Kidney capillary endothelial cell (primary cell): ENCODE results near the gene PKD2L1.
"Not testable (repeated sequence)": the region's sequence is repeated elsewhere in the genome, so short reads cannot be mapped to it uniquely, and the experiment has no call there.

Experiments
- DNase-seq: peaks from one replicate; pipeline ENCODE4 v3.0.0-alpha.2; 2018; ENCODE audit warnings: low spot score

PKD2L1 gene

DNA sequence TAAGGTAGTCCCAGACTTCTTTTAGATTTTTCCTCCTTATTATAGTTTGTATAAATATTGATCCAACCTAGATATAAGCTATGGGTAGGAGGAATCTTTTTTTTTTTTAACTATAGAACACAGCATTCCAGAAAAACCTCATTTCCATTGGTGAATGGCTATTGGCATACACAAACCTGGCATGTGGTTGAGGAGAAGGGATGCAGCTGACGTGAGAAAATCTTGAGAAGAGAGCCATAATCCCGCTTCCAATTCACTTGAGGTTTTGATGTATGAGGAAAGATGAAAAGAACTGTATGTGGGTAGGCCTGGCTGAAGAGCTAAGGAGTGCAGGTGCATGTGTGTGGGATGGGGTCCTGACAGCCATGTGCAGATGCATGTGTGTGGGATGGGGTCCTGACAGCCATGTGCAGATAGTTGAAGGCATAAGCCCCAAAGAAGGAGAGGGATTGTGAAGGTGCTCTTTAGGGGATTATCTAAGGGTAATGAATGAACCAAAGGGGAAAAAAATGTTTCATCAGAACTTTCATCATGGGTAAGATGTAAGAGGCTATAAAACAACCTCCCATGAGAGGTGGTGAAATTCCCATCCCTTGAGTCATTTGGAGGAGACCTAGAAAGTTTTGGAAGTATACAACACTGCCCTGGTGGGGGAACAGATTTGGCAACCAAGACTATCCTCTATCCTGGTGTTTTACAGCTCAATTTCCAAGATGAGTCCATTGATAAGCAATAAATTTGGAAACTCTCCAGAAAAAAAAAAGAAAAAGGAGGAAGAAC, 3.8 kb upstream of the PKD2L1 start:
- no peak for DNase-seq

DNA sequence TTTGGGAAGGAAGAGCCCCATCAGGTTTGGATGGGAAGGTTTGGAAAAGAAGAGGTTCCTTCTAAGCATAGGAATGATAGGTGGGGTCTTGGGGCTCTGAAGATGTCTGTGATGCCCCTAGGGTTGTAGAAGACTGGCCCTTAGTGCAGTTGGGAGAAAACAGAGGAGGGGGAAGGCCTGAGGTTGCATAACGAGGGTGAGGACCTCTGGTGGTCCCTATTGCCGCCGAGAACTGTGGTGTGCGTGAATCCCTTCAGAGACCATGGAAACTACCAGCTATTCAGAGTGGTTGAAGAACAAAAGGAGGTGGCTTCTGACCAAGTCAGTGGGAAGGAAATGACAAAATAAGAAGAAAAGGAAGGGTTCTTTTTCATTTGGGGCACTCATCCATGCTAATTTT, 3.1 kb upstream of the PKD2L1 start:
- DNase-seq, result no peak

DNA sequence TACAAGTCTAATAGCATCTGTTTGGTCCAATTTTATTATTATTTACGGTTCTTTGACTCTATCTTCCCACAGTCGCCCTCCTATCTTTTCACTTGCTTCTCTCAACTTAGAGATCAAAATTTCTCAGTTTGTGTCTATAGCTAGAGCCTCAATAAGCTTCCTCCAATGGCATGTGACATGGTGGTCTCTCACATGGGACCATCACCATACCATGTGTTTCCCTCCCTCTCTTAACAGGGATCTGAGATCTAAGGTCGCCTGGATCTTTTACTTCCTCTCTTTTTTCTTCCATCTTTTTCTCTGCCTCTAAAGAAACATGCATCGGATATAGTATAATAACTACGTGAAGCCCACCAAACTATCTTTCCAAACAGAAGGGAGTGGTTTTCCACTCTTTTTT, 1.8 kb downstream of the PKD2L1 start:
- no peak for DNase-seq

DNA sequence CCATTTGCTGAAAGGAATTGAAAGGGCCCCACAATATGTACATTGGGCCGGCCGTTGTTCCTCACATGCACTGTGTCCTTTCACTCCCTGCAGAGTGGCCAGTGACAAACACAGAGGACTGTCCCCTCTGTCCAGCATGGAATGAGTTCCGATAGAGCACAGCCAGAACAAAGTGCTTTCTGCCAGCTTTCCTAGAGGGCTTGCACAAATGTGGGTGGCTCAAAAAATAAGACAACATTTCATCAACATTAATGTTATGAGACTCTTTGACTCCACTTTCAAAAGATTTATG, 2.4 kb downstream of the PKD2L1 start:
- DNase-seq, result no peak

DNA sequence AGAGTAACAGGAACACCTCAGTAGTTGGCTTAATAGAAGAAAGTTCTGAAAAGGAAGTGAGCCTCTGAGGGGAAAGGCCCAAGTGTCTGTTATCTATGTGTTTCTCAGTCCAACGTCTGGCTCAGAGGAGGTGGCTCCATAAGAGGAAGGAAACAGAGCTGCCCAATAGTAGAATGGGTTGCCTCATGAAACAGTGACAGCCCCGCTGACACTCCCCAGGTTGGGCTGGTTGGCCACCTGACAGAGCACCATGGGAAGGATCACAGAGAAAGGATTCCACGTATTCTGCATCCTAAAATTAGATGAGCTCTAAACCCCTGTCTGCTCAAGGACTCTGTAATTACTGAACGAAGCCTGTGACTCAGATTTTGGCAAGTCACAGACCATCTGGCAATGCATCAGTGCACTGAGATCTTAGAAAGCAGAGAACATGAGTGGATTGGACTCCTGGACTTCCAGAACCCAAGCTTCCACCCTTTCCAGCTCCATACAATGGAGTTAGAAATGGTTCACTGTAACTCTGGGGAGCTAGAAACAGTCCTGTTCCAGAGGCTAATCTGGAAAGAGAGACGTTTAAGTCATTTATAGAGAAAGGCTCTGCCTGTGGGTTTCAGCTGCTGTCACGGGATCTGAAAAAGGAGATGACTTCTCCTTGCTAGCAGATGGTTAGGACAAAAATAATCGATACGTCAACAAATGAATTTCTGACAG, 2.9 kb downstream of the PKD2L1 start:
- no peak for DNase-seq

DNA sequence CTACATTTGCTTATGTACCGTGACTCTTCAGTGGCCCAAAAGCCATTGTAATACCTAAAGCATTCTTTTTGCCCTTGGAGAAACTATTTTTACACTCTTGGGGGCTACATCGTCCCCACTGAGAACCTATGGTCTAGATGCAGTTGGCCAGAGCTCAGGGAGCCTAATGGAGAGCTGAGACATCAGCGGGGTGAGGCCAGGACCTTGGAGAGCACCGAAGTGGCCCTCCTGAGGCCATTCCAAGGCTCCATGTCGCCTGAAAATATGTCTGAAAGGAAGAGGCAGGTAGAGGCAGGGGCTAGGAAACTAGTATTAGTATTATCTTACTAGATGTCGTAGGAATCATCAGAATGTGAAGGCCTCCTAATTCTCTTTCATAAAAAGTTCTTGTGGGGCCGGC, 4.9 kb downstream of the PKD2L1 start:
- no peak for DNase-seq

DNA sequence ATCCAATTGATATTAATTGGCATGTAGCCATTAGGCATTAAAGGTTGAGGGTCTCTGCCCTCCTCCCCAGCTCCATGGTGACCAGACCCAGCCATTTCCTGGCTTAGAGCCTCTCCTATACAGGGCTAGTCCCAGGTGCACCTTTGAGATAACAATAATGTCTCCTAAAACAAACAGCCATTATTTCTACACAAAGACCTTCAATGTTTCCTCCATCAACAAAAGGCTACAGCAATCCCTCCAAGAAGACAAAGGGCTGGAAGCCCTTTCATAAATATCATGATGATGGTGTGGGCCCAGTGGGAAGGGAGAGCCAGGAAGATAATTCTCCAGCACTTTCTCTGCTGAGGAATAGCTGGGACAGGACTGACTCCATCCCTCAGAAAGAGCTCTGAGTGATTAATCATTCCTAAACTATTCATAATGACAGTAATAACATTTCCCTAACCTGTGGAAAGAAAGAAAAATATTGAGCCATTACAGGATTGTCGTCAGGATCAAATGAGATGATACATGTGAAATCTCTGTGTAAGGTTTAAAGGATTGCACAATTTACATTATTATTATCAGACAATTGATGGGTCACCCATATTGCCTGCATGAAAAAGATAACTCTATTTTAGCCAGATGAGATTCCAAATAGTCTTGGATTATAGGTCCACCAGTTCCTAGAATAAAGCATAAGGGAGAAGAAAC, 10.2 kb downstream of the PKD2L1 start:
- no peak for DNase-seq

DNA sequence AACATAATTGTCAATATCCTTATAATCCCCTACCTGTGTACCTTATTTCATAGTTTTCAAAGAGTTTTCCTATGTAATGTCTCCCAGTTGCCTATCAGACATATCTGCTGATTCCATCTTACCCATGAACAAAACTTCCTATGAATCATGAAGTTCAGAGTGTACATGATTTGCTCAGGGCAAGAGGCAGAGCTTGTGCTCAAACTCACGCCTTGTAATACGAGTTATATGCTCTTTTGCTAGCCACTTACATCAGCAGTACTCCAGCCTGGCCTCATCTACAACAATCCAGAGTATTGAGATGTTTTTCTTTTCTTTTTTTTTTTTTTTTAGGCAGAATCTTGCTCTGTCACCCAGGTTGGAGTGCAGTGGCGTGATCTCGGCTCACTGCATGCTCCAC, 11.8 kb downstream of the PKD2L1 start:
- DNase-seq, result no peak

DNA sequence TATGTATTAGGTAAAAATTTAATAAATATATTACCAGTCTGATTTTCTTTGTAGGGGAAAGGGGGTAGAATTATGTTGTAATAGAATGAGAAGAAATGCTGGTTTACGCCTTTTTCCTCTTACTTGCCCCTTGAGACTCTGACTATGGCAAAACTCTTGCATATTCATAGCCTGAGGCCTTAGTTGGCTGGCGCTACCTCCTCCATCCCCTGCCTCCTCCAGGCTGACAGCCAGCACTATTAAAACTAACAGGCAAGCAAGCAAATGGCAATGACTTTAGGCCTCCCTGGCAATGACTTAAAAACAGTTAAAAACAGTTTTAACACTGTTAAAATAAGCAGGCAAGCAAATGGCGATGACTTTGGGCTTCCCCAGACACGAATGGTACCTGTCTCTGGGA, 14.4 kb downstream of the PKD2L1 start:
- no peak for DNase-seq

DNA sequence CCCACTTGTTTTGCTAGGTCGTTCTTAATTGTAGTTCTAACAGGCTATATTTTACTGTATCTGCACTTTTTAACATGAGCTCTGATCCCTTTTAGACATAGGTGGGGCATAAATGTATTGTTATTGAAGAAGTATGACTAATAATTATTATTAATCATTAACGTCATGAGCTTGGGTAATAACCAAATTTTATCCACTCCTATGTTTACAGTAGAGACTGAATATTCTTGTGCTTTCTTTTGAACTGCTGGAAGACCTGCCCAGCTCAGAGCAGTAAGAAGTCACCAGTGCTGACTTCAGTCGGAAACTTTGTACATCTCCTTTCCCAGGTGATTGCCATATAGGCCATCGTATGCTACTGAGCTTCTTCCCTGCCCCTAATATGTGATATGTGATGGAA, 18.7 kb downstream of the PKD2L1 start:
- DNase-seq, result no peak

DNA sequence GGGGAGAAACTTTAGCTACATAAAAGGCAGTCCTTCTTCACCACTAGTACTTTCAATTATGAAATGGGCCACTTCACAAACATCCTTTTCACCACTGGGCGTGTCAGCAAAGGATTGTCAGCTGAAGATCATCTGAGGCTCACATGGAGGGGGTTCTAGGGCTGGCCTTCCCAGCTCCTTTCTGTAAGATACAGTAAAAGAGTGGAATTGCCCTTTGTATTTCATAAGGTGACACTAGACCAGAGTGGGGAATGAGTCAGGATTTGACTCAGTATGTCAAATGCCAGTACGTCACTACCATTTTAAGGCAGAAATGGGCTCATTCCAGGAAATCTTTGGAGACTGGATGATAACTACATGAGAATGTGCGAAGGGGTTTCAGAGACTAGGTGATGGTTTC, 22.3 kb downstream of the PKD2L1 start:
- no peak for DNase-seq

DNA sequence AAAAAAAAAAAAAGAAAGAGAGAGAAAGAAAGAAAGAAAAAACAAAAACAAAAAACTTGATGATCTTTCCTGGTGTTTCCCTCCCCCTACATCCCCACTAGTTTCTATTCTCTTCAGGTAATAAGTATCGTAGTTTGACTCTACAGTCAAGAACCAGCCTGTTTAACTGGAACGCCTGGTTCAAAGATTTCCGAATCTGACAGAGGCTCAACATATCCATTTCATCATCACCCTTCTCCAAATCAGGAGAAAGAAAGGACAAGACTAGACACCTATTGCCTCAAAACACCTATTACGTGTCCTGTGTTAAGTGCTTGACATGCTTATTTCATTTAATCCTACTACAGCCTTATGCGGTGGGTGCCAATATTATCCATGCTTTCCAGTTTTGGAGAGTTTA, 23.2 kb downstream of the PKD2L1 start:
- DNase-seq, result no peak

DNA sequence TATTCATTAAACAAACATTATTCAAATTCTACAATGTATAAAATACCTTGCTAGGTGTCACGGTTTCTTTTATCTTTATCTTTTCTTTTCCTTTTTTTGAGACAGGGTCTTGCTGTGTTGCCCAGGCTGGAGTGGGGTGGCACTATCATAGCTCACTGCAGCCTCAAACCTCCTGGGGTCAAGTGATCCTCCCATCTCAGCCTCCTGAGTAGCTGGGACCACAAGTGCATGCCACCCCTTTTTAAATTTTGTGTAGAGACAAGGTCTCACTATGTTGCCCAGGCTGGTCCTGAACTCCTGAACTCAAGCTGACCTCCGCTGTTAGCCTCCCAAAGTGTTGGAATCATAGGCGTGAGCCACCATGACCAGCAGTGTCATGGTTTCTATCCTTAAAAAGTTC, 25.6 kb downstream of the PKD2L1 start:
- no peak for DNase-seq

DNA sequence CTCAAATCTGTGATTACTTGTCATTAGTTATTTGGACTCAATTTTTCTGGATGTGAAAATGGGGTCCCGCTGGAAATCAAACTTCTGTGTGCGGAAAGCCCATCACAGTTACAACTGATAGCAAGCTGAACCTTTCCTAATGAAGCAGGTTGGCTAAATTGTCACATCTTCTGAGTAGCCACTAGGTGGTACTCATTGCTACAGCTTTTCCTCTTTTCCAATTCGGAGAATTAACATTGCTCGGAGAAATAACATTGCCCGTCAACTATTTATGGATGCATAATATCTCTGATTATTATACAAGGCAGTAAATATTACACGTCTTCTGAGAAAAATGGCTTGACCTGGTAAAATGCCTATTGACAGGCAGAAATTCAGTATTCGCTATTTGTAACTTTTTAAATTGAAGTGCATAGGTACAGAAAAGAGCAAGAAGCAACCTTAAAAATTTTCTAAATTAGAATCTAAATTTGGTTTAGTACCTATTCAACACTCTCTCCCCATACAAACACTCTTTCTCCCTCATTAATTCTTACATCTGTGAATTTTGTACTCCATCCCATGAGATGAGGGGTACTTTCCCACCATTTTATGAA, 26.2 kb downstream of the PKD2L1 start:
- DNase-seq, result peak; percentile 31

DNA sequence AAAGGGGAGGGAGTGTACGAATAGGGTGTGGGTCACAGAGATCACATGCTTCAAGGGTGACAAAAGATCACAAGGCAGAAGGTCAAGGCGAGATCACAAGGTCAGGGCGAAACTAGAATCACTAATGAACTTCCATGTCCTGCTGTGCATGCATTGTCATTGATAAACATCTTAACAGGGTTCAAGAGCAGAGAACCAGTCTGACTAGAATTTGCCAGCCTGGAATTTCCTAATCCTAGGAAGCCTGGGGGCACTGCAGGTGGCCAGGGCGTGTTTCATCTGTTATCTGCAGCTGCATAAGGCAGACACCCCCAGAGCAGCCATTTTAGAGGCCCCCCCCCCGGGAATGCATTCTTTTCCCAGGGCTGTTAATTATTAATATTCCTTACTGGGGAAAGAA, 28.9 kb downstream of the PKD2L1 start:
- not testable (repeated sequence) for DNase-seq

DNA sequence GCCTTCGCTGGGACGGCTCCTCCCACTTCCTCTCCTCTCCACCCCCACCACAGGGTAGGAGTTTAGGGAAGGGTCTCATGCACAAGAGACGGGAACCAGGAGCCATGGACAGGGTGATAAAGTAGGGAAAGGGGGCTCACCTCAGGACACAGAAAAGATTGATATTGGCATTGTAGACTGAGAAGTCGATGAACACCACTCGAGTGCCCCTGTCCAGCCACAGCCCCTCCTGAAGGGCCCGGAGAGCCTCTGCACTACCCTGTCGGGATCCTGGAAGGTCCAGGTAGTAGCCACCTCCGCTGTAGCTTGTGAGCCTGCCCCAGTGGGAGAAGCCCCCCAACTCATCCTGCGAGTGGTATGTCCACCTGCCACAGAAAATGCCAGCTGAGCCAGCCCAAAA, 32.8 kb downstream of the PKD2L1 start:
- DNase-seq, result no peak

DNA sequence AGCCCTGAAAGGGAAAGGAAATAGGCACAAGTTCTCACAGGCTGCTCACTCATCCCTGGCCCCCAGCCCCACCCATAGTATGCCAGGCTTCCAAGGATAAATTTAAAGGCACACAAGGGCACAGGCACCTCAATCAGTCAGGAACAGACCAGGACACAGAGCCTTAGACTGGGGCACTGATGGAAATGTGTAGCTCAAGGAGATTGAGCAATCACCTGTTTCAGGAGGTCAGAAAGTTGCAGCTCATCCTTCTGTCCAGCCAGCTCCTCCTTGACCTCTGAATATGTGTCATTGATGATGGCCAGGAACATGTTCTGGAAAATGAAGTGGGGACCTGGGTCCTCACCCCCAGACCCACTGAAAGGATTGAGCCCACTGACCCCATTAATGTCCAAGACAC, 37.0 kb downstream of the PKD2L1 start:
- no peak for DNase-seq

DNA sequence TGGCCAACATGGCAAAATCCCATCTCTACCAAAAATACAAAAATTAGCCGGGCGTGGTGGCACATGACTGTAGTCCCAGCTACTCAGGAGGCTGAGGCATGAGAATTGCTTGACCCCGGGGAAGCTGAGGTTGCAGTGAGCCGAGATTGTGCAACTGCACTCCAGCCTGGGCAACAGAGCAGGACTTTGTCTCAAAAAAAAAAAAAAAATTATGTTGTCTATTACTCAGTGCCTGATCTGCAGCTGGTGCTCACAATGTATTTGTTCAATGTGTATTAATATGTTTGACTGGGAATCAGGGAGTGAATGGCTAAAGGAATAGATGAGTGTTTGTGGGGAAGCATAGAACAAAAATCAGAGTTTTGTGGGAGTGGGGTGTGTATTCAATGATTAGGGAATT, 37.7 kb downstream of the PKD2L1 start:
- not testable (repeated sequence) for DNase-seq

DNA sequence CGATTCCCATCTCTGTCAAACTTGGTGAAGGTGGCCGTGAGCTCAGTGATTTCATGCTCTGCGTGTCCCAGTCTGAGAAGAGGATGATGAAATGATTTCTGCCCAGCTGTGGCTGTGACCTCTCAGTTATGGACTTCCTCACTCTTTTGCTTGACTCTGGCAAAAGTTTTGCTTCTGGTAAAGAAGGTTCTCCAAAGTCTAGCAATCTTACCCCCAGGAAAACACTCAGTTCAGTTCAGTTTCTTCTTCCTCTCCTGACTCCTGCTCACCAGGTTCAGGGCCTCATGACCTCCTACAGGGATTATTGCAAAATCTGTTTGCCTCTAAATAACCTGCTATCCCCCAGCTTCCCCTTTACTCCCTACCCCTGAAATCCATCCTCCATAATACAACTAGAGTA, 38.7 kb downstream of the PKD2L1 start:
- DNase-seq, result no peak

DNA sequence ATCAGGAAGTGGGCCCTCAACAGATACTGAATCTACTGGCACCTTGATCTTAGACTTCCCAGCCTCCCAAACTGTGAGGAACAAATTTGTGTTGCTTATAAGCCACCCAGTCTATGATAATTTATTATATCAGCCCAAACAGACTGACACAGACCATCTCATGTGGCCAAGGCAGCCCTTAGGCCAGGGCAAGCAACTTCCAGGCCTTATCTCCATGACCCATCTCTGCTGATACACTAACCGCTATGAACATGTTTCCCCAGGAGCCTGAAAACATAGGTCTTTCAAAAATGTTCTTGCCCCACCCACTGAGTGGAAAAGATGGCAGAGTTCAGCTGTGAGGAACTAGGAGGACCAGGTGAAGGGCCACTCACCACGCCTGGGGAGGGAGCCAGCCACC, 40.4 kb downstream of the PKD2L1 start:
- no peak for DNase-seq

DNA sequence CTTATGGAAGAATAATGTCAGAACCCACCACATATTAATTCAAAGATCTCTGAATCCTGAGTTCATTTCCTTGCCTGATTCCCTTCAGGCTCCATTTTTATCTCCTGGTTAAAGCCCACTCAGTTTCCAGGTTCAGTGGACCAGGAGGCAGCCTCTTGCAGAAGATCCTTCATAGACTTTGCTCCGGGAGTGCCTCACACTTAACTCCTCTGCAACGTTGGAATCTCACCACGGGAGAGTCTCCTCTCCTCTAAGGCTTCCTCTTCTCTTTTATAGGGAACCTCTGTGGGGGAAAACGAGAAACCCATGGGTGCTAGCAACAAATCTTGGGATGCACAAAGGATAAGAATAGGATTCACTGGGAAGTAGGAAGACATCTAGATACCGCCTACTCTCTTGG, 41.8 kb downstream of the PKD2L1 start:
- no peak for DNase-seq

DNA sequence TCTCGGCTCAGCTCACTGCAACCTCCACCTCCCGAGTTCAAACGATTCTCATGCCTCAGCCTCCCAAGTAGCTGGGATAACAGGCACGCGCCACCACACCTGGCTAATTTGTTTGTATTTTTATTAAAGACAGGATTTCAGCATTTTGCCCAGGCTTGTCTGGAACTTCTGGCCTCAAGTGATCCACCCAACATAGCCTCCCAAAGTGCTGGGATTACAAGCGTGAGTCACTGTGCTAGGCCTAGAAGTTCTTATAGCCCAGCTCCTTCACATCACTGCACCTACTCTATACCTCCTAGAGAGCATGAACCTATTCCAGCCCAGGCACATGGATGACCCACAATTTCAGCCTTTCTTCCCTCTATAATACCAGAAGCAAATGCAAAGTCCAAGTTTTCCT, 42.3 kb downstream of the PKD2L1 start:
- no peak for DNase-seq
